BJ (cell line): ENCODE data around the gene ELP5. TPM values are rescaled to one million over a fixed set of nuclear protein-coding genes. Genes with fewer than 3 reads are reported as not detected.
A peak's percentile ranks its signal among the peaks of the same experiment; 100 is the strongest.
"Not testable (repeated sequence)": the region's sequence is repeated elsewhere in the genome, so short reads cannot be mapped to it uniquely, and the experiment has no call there.

Experiments
- CTCF ChIA-PET: fragments of 350-600 bp; formaldehyde crosslinking; extraction: SDS; loops from one replicate; lab custom pipeline; 2021; ENCODE audit warnings: antibody characterized with exemption, inconsistent platforms; lab: Yijun Ruan, JAX
- POLR2A ChIA-PET: fragments of 300-600 bp; sonication (Branson Sonifier 250); formaldehyde crosslinking; extraction: SDS; loops from one replicate; lab custom pipeline; 2021; ENCODE audit warnings: antibody characterized with exemption; lab: Charles Lee
- DNase-seq: peaks from one replicate; pipeline ENCODE4 v3.0.0-alpha.2; 2011; ENCODE audit warnings: low read depth
- H3K27me3 ChIP-seq: 2 replicates; pipeline ENCODE4 v1.6.0; 2011; ENCODE audit warnings: low read length; ENCODE audit not compliant: control insufficient read depth, insufficient read depth
- H3K36me3 ChIP-seq: 2 replicates; pipeline ENCODE4 v1.5.1; 2011; ENCODE audit warnings: low read length; ENCODE audit not compliant: control insufficient read depth, insufficient read depth
- H3K4me3 ChIP-seq: 2 replicates; pipeline ENCODE4 v1.5.1; 2011; ENCODE audit warnings: low read depth, mild to moderate bottlenecking, control low read depth, low read length
- polyA plus RNA-seq: library from polyadenylated mRNA; depleted of rRNA; stranded (reverse); fragments of >200 nt; gene quantifications from 2 replicates; pipeline ENCODE4 v1.2.3, GENCODE V29; 2011
- TF ChIP-seq, protein P1 (sequence below): IDR thresholded peaks from 2 replicates; pipeline ENCODE4 v1.5.1; 2011; ENCODE audit warnings: low read depth, mild to moderate bottlenecking, control low read depth, inconsistent platforms, low read length, moderate library complexity; ENCODE audit not compliant: insufficient read depth

The ELP5 gene
- polyA plus RNA-seq, 1 experiment, result 35.6 TPM

DNA sequence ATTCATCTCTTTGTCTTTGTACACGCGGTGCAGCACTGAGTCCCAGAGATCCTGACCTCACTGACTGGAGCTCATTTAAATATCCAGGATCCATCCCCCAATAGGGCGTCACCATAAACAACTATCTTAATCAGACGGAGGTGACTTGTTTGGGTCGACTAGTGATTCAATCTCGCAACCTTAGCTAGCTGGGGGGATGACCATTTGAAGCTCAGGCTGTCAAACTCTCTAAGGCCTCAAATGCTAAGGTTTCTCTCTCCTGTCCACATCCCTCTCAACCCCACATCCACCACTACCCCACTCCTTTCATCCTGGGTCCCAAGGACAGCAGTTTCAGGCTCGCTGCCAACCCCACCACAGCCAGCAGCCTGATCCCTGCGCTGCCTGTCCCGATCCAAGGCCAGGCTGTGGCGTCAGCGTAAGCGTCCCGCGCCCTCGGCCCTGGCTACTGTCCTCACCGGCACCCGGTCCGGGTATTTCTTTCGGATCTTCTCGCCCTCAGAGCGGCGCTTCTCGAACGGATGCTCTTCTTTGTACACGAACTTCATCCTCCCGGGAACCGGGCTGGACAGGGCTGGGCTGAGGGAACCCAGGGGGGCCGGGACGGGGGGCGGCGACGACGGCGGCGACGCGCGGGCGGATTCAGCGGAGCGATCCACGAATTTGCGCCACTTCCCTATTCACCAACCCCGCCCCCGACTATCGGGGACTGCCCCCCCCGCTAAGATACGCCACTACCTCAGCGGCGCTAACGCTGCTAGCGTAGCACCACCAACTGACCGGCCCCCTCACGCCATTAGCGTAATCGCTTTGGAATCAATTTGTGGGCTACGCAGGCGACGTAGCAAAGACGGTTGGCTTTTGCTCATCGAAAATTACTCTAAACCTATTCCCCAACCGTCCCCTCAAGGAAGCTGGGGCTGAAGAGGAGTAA is 10.0 kb upstream of the ELP5 start, which contains the start of gene GABARAP:
GABARAP (minus strand) TSS at position 667 of the 934 bp plus-strand sequence; CDS start at position 548, 119 bp downstream.
- POLR2A ChIA-PET, result interaction anchor here (0.5 to 0.9 kb wide), 3 partner anchors 9 to 351 kb away, joined by 3 to 4 read pairs (median 4); partner anchors contain the start of genes CTDNEP1 and ELP5

DNA sequence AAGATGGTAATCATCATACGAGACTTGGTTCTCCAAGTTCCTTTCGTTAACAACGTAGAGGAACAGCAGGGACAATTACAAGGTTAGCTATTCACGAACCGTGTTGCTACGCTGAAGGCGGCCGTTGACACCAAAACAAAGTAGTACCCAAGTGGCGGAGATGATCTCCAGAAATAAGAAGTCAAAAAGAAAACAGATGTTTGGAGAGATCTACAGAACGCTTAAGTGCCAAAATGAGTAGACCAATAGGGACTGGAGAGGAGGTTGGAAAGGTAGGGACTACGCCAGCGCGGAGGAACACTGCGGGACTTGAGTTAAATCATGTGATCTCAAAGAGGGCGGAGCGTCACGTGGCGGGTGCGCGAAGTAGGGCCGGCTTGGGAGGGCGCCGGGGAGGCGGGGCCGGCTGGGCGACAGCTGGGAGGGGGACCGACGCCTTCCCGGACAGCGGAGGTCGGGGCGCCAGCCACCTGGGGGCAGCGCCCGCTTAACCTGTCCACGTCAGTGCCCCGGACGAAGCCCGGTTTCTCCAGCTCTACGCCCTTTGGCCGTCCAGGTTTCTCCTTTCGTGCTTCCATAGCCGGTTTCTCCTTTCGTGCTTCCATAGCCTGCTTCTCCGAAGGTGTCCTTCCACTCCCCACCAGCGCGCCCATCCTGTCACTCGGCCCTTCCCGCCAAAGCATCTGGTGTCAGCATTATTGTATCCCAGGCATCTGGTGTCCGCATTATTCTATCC is 9.1 kb upstream of the ELP5 start:
- peak overlapping the region; percentile 67 for H3K4me3 ChIP-seq
- ChIA-PET CTCF (interaction anchor here (0.7 to 1.1 kb wide), 3 partner anchors 38 to 66 kb away, joined by 3 to 4 read pairs (median 3); partner anchors contain the start of gene SLC2A4), POLR2A (interaction anchor here (0.9 kb wide), 1 partner anchor 9 kb away, joined by 4 read pairs; the partner anchor contains the start of genes CTDNEP1 and ELP5)
- H3K27me3 ChIP-seq, result no peaks in the 10 kb centered on the region
- no peak for DNase-seq
- H3K36me3 ChIP-seq, result peaks cover 10% of the 10 kb centered on the region
- TF ChIP-seq, protein P1, sequence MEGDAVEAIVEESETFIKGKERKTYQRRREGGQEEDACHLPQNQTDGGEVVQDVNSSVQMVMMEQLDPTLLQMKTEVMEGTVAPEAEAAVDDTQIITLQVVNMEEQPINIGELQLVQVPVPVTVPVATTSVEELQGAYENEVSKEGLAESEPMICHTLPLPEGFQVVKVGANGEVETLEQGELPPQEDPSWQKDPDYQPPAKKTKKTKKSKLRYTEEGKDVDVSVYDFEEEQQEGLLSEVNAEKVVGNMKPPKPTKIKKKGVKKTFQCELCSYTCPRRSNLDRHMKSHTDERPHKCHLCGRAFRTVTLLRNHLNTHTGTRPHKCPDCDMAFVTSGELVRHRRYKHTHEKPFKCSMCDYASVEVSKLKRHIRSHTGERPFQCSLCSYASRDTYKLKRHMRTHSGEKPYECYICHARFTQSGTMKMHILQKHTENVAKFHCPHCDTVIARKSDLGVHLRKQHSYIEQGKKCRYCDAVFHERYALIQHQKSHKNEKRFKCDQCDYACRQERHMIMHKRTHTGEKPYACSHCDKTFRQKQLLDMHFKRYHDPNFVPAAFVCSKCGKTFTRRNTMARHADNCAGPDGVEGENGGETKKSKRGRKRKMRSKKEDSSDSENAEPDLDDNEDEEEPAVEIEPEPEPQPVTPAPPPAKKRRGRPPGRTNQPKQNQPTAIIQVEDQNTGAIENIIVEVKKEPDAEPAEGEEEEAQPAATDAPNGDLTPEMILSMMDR, result no peak

More for the DNA sequence above, 10.0 kb upstream of the ELP5 start, which contains the start of gene GABARAP:
- TF ChIP-seq, protein P1, result no peak
- Histone ChIP-seq H3K36me3 (peaks cover 10% of the 10 kb centered on the region), H3K4me3 (peak within 1 kb of the TSS; percentile 67), H3K27me3 (no peaks in the 10 kb centered on the region)
- DNase-seq, result no peak
- CTCF ChIA-PET, result interaction anchor here (0.7 to 1.7 kb wide), 5 partner anchors 22 to 66 kb away, joined by 3 to 14 read pairs (median 4); partner anchors contain the start of gene SLC2A4

DNA sequence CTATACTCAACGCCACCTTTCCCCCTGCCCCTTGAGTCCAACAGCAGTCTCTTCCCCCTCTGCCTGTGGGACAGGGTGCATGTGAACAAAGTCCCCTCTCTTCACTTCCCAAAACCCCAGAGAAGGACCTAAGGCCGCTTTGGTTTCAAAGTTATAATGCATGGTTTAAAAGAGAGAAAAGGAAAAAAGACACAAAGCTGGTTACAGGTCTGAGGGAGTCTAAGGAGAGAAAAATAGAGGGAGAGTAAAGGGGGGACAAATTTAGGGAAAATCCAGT is 8.6 kb upstream of the ELP5 start:
- ChIA-PET CTCF (interaction anchor here (0.8 to 1.1 kb wide), 2 partner anchors 28 to 53 kb away, joined by 3 to 4 read pairs; no protein-coding TSS in a partner anchor), POLR2A (no interaction called here)
- Histone ChIP-seq H3K36me3 (peaks cover 10% of the 10 kb centered on the region), H3K4me3 (peak overlapping the region; percentile 67), H3K27me3 (no peaks in the 10 kb centered on the region)
- TF ChIP-seq, protein P1, result no peak
- no peak for DNase-seq

DNA sequence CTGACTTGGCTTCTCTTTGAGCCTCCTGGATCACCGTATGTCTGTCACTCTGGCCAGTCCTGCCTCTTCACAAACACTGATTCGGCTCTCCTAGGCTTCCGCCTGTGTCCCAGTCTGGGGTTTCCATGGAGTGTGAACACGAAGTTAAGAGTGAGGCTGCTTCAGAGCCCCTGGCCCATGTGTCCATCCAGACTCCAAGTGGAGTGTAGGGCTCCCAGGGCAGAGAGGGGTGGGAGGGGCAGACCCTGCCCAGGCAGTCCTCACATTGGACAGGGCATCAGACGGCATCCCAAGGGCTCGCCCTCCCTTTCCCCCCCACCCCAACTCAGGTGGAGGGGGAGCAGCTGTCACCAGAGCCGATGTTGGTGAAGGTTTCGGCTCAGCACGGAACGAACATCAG is 8.2 kb upstream of the ELP5 start:
- CTCF ChIA-PET, result interaction anchor here (0.8 kb wide), 1 partner anchor 28 kb away, joined by 3 read pairs; no protein-coding TSS in a partner anchor
- POLR2A ChIA-PET, H3K27me3 ChIP-seq, DNase-seq, H3K4me3 ChIP-seq, H3K36me3 ChIP-seq: not testable (repeated sequence)

DNA sequence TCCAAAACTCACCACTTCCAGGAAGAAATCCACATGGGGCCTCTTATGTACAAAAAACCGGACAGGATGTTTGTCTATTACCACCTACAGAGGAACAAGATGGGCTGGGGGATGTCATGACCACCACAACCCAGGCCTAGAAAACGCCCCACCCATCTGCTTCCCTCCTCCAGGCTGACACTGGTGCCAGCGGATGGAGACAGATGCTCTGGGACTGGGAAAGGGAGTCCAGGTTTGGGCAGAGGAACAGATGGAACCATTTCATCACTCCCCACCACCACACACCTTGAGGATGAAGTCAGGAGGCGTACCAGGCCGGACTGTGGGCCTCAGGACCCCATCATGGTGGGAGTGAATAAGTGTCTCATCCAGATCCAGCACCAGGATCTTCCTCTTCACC is 5.2 kb upstream of the ELP5 start:
- CTCF ChIA-PET, result no interaction called here

More for the DNA sequence above, 5.2 kb upstream of the ELP5 start:
- H3K4me3 ChIP-seq, result no peak overlapping the region
- DNase-seq, result no peak
- TF ChIP-seq, protein P1, result no peak
- peaks cover 4% of the 10 kb centered on the region; the same call in 1 of the 2 replicates for H3K36me3 ChIP-seq
- POLR2A ChIA-PET, result no interaction called here
- no peaks in the 10 kb centered on the region for H3K27me3 ChIP-seq
